ENCODE results near the gene KIFC3. TPM values are rescaled to one million over a fixed set of nuclear protein-coding genes. Genes with fewer than 3 reads are reported as not detected.

The KIFC3 gene
- total and polyA plus RNA-seq, 2 of the 8 experiments (the other 6 are each of a cell fraction or from before 2014, with no cell fraction given) = 2.1 to 7.1 TPM

GRCh38 chr16:57751539-57752202, 50.6 kb downstream of the KIFC3 start:
- Histone ChIP-seq H3K79me1 (ENCODE audit: low read depth, low read length) (no peaks in the 10 kb centered on the region), H3K4me2 (ENCODE audit: insufficient read depth in 1 of 2, low read depth in 2 of 2, low read length in 2 of 2) (no peak overlapping the region), H2BK120ac (replicated peaks; ENCODE audit: low read depth, low read length) (no peak overlapping the region), H2BK5ac (ENCODE audit: low read depth, low read length) (no peak overlapping the region), H3K4me3 (ENCODE audit: extremely low read depth in 1 of 4, insufficient read depth in 2 of 4, low read depth in 3 of 4, low read length in 4 of 4) (no peak overlapping the region), H2AK5ac (ENCODE audit: low read depth, low read length) (no peak overlapping the region), H4K91ac (replicated peaks; ENCODE audit: insufficient read length, low read length) (no peak overlapping the region), H3K27ac (ENCODE audit: low read depth, low read length) (no peak overlapping the region), H3K56ac (replicated peaks; ENCODE audit: insufficient read length, low read depth, low read length) (no peak overlapping the region), H3K27me3 (replicated peaks in 1 of 4; ENCODE audit: control insufficient read depth in 3 of 4, extremely low read depth in 1 of 4, insufficient read depth in 3 of 4, low read length in 3 of 4) (no peaks in the 10 kb centered on the region), H2BK20ac (ENCODE audit: low read length) (no peak overlapping the region), H4K8ac (ENCODE audit: extremely low read depth, insufficient read depth, low read length) (no peak overlapping the region), H3K23ac (ENCODE audit: insufficient read length) (no peak overlapping the region), H3K14ac (ENCODE audit: insufficient read length) (no peak overlapping the region), H3K9ac (replicated peaks in 1 of 4; ENCODE audit: extremely low read depth in 1 of 4, low read depth in 3 of 4, low read length in 3 of 4) (no peak overlapping the region), H3K79me2 (ENCODE audit: control insufficient read depth in 1 of 2, insufficient read depth in 2 of 2, low read length in 2 of 2) (no peaks in the 10 kb centered on the region), H4K20me1 (replicated peaks in 1 of 2; ENCODE audit: control insufficient read depth in 1 of 2, insufficient read depth in 2 of 2, low read length in 2 of 2) (peaks cover 0 to 4% of the 10 kb centered on the region in 2 experiments), H3K18ac (ENCODE audit: extremely low read depth, low read length) (no peak overlapping the region), H2AFZ (ENCODE audit: low read length) (no peak overlapping the region), H2BK12ac (ENCODE audit: low read depth, low read length) (no peak overlapping the region), H3K9me3 (ENCODE audit: insufficient read depth in 2 of 2, low read depth in 1 of 2, low read length in 1 of 2) (no peaks in the 10 kb centered on the region), H2BK15ac (ENCODE audit: low read length) (no peak overlapping the region), H3K4ac (replicated peaks; ENCODE audit: insufficient read length, low read depth, low read length) (no peak overlapping the region), H3K23me2 (ENCODE audit: low read depth, low read length) (no peaks in the 10 kb centered on the region), H4K5ac (ENCODE audit: insufficient read length, low read depth, low read length) (no peak overlapping the region), H3K36me3 (ENCODE audit: control insufficient read depth in 2 of 4, insufficient read depth in 4 of 4, low read length in 3 of 4) (peaks cover 0 to 12% (median 7%) of the 10 kb centered on the region in 4 experiments; a peak in 6 of 8 replicates), H3K4me1 (replicated peaks in 1 of 4; ENCODE audit: control insufficient read depth in 3 of 4, insufficient read depth in 4 of 4, low read length in 3 of 4) (no peaks in the 10 kb centered on the region)
- 88% methylated on average over 23 of the region's 26 CpGs; no CpG with 5 or more reads in 1 of the 2 experiments for WGBS, 2 experiments (ENCODE audit: extremely low coverage in 1 of 2, insufficient coverage in 1 of 2, insufficient read length in 1 of 2, insufficient replicate concordance in 2 of 2, low coverage in 1 of 2, low lambda C conversion rate in 2 of 2, missing lambda C conversion rate in 1 of 2)
- ChIA-PET POLR2A (ENCODE audit: partially characterized antibody) (interaction anchor here (1.5 to 2.0 kb wide), 3 partner anchors 9 to 17 kb away, joined by 3 to 7 read pairs (median 5); partner anchors contain the start of gene KATNB1), CTCF (ENCODE audit: partially characterized antibody) (interaction anchor here (0.7 to 1.6 kb wide), 15 partner anchors 11 to 176 kb away, joined by 3 to 6 read pairs (median 3); no protein-coding TSS in a partner anchor)
- DNase-seq (ENCODE audit: low read depth in 1 of 2, low spot score in 2 of 2) (peak in 1 of 2 experiments; percentile 41), FAIRE-seq (no peak)
- no peak for TF ChIP-seq EGR1 (IDR thresholded peaks at IDR 0.05; ENCODE audit: borderline replicate concordance, low read depth, low read length)
- no peak for TF ChIP-seq PHF8 (conservative IDR thresholded peaks at IDR 0.05; ENCODE audit: low read depth, low read length)
- TF ChIP-seq CBX5 (IDR thresholded peaks at IDR 0.05; ENCODE audit: low read depth, low read length) = no peak
- TF ChIP-seq SP1 (IDR thresholded peaks at IDR 0.05; ENCODE audit: low read depth, low read length) = no peak
- no peak for TF ChIP-seq KDM4A (IDR thresholded peaks at IDR 0.05; ENCODE audit: low read depth, low read length, severe bottlenecking)
- no peak for TF ChIP-seq JUND (IDR thresholded peaks at IDR 0.05; ENCODE audit: low read length)
- no peak for TF ChIP-seq SP4 (IDR thresholded peaks at IDR 0.05; ENCODE audit: low read length)
- TF ChIP-seq BACH1 (IDR thresholded peaks at IDR 0.05; ENCODE audit: low read length) = no peak
- TF ChIP-seq CEBPB (IDR thresholded peaks at IDR 0.05; ENCODE audit: low read depth, low read length) = no peak
- no peak for TF ChIP-seq USF2 (IDR thresholded peaks at IDR 0.05; ENCODE audit: low read length)
- no peak for TF ChIP-seq E2F6 (IDR thresholded peaks at IDR 0.05)
- no peak for TF ChIP-seq MAX (IDR thresholded peaks at IDR 0.05)
